NCI-H526 (cell line): ENCODE data around the gene PPP1R13L.

Experiments used
- DNase-seq, 2 experiments: peaks; one replicate each; lab custom pipeline; 2025; lab: John Stamatoyannopoulos, UW

PPP1R13L gene

DNA sequence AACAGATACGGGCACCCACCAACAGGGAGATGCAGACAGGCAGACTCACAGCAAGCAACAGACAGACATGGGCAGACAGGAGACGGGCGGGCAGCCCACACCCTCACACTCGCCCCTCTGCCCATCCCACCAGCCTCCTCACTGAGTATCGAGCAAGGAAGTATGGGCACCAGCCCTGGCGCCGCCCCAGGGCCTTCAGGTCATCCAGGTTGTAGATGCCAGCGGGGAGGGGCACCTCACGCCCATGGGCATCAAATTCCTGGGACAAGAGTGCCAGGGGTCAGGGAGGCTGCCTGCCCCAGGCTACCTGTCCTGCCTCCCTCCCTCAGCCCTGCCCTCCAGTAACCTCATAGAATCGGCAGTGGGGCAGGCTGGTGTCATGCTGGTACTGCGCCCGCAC, 40.2 kb downstream of the PPP1R13L start:
- no peak for DNase-seq

DNA sequence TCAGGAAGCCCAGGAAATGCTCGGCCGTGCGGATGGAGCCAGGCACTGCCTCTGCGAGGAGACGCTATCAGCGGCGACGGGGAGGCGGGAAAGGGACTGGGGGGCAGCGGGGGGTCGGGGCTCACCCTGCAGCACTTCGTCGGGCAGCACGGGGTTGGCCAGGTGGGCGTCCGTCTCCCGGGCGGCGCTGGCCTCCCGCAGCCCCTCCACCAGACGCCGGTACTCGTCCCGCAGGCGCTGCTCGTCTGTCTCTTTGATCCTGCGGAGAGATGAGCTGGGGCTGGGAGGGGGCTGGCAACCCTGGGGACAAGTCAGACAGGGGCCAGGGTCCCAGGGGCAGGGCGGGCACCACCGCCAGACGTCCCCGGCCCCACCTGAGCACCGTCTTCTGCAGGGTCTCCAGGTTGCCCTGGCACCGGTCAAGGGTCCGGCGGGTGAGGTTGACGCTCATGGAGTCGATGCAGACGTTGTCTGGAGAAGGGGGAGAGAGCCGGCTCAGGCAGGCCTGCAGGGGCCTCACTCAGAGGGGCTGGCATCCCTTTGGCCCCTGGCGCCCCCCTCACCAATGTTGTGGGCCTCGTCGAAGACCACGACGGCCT, 40.9 kb downstream of the PPP1R13L start:
- no peak for DNase-seq

DNA sequence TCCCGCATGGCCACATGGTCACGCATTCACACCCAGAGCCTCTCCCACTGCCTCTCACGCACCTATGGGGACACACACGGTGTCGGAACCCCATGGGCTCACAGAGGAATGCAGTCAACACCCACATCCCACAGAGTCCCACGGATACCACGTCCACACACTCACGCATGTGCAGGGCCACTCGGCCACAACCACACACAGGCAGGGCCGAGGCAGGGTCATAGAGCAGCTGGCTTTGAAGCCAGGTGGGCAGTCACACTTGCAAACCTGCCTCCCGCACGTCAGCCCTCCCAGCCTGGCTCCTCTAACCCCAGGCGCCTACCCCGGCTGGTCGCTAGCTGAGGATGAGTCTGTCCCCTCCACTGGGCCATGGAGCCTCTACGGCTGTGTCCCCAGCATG, 42.6 kb downstream of the PPP1R13L start:
- no peak for DNase-seq

DNA sequence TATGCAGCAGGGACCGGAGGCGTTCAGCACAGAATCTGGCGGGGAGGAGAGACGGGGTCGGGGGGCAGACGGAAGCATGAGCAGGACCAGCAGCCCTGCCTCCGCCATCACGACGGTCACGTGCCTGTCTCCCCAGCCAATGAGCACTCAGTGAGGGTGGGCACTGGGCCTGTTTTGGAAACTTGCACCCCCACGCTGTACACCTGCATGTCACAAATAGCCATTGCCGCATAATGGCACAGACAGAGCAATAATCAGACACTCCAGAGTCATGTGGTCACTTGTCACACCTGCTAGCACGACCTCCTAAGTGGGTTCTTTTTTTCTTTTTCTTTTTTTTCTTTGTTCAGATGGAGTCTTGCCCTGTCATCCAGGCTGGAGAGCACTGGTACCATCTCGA, 43.3 kb downstream of the PPP1R13L start:
- DNase-seq, result no peak

DNA sequence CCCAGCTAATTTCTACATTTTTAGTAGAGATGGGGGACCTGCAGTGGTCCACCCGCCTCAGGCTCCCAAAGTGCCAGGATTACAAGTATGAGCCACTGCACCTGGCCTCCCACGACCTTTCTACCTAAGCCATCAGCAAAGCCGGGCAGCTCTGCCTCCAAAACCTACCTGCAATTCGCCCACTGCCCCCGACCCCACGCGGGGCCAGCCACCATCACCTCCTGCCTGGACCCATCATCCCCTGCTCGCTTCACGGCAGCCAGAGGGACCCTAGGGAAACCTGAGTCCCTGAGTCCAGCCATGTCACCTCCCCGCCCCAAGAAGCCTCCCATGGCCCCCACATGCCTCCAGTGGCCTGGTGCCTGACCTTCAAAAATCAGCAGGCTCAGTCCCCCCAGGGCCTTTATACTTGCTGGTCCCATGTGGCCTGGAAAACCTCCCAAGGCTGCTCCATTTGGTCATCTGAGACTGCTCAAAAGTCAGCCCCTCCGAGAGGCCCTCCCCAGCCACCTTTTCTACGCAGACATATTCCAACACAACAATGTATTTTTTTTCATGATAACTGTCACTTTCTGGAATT, 46.6 kb downstream of the PPP1R13L start:
- no peak for DNase-seq

DNA sequence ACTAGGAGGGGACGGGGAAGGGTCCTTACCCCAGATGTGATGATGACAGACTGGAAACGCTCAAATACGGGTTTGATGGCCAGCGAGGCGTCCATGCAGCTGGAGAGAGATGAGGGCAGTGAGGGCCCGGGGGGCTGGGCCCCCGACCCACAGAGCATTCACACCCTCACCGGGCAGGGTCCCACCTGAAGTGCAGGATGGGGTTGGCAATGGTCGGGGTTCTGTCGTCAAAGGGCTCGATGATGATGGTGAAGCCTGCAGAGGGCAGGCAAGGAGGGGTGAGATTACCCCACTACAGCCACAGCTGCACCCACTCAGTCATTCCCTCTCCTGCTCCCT, 47.5 kb downstream of the PPP1R13L start:
- no peak for DNase-seq

DNA sequence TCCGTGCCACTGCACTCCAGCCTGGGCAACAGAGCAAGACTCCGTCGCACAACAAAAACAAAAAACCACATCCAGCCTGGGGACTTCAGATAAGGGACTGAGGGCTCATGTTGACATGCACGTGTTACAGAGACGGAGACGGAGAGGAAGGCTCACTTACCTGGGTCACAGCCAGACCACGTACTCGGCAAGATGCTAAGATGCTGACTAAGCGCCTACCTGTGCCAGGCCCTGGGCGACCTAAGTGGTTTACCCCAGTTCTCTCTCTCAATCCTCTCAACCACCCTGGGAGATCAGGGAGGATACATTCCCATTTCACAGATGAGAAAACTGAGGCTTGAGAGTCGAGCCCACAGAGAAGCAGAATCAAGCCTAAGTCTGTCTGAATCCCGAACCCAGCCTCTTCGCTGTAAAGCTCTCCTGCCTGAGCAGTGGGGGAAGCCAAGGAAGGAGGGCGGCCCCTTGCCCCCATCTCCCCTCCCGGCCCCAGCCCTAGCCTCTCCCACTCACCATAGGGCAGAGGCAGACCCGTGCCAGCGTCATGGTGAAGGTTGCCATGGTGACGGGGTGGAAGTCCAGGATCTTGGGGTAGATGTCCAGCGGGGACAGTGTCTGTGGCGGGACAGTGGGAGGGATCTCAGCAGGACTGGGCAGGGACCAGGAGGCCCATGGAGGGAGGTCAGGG, 48.0 kb downstream of the PPP1R13L start:
- no peak for DNase-seq

DNA sequence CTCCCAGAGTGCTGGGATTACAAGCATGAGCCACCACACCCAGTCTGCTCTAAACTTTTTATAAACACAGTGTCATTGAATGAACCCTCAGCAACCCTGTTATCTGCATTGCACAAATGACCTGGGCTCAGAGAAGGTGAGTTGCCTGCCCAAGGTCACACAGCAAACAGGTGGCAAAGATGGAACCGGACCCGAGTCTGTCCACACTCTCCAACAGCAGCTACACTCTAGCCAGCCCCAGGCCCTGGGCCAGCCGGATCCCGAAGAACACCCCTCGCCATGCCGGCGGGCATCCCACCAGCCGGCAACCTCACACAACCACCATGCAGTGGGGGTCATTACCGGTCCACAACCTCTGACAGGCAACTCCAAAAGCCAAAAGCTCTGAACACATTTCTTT, 49.0 kb downstream of the PPP1R13L start:
- no peak for DNase-seq

DNA sequence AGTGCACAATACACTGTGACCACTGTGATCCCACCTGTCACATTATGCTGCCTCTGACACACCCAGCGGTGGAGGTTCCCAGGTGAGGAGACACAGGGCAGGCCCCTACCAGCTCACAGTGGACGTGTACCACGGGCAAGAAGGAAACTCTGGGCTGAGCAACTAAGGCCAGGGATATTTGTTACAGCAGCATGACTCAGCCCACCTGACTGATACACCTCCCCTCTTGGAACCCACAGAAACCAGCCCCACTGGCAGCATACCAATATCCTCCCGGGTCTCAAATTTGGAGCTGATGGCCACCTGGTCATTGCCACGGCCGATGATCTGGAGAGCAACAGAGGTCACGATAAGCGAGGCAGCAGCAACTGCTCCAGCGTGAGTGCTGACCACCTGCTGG, 49.5 kb downstream of the PPP1R13L start:
- DNase-seq, result no peak

DNA sequence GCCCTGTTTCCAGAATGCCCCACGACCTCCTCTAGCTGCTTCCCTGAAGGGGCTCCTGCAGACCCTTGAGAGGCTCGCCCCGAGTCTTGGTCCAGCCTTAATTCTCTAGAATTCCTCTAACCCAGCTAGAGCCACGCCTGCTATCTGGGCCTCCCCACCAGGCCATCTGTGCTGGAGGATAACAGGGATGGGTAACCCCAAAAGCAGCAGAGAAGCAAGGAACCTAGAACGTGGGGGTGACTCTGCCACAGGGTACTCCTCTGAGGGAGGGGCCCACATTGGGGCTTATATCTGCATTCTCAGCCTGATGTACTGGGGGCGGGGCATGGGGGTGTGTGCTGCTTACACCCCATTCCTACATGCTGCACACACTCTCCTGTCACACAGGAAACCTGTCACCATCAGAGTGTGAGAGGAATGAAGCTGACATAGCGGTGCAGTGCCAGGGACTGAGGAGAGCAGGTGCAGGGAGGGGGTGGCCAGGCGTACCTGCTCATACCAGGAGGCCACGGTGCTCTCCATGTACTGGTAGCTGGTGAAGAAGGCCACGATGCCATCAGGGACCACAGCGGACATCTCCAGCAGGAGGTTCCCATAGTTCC, 50.5 kb downstream of the PPP1R13L start:
- DNase-seq, result no peak

DNA sequence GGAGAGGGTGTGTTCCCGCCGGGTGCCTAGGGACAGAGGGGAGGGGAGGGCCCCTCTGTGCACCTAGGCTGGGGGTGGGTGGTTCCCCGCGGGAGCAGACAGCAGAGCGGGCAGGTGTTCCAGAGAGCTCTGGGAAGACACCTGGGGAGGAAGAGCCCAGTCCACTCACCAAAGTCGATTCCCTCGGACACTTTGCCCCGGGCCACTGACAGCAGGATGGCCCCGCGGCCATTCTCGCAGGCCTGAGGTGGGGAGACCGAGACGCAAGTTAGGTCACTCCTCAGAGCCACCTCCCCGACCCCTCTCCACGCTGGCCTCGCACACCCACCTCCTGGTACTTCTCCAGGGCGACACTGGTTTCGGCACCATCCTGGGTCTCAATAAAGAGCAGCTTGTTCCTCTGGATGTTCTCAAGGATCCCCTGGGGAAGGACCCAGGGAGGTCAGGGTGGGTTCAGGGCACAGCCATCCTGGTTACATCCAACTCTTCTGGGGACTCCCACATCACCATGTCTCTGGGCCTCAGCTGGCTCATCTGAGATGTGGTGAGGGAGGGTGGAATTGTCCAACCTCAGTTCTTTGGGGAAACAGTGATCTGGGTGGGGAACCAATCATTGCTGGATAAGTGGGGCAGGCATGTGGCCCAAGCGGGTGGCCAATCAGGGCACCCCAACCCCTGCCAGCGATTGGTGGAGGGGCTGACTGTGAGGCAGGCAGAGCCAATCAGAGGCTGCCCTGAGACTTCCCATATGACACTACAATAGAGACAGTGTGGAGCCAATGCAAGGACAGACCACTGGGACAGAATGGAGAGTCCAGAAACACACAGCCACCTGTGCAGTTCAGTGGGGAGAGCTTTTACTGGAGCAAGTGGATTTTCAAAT, 51.7 kb downstream of the PPP1R13L start:
- no peak for DNase-seq

DNA sequence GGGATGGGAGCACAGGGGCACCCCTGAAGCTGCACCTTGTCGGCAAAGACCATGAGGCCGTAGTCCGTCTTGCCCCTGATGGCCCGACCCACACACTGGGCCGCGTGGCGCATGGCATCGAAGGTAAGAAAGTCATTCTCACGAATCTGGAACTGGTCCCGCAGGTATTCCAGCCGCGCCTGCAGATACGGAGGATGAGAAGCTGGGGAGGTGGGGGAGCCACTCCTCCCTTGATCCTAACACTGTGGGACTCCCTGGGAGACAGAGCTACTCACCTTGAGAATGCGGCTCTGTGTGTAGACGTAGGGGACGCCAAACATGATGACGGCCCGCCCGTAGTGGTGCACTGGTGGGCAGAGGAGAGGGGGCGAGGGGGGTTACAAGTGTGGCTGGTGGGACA, 52.4 kb downstream of the PPP1R13L start:
- DNase-seq, result no peak

DNA sequence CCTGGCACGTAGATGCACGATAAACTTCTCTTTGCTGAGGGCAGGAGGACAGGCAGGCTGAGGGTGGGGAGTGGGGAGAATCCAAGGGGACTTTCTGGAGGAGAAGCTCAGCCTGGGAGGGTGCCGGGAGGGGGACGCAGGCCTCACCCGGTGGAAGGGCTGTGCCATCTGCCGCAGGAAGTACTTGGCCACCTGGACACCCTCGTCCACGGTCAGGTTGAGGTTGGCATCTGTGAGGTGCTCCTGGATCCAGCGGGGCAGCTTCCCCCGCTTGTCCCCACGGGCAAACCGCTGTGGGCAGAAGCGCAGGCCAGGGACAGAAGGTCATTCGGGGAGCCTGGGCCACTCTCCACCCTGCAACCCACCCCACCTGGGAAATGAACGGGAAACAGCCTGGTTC, 52.8 kb downstream of the PPP1R13L start:
- no peak for DNase-seq

DNA sequence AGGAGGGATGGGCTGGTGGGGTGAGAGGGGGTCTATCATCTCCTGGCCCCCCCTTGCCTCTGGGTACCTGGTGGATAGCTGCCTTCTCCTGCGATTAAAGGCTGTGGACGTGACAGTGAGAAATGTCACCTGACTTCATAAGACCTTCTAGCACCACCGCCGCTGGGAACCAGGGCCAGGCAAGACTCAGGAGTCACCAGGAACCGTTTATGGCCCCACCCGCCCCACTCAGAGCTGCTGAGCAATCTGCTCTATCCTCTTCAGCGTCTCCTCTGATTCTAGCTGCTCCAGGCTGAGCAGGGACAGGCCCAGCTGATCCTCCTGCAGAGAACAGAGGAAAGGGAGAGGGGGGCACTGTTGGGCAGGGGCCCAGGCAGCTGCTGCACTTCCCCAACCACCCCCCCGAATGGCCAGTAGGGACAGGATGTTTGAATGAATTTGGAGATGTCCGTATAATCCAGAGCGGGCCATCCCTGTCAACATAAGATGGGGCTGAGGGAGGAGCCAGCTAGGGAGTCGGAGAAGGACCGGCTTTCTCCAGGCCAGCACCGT, 53.4 kb downstream of the PPP1R13L start:
- DNase-seq, result no peak

DNA sequence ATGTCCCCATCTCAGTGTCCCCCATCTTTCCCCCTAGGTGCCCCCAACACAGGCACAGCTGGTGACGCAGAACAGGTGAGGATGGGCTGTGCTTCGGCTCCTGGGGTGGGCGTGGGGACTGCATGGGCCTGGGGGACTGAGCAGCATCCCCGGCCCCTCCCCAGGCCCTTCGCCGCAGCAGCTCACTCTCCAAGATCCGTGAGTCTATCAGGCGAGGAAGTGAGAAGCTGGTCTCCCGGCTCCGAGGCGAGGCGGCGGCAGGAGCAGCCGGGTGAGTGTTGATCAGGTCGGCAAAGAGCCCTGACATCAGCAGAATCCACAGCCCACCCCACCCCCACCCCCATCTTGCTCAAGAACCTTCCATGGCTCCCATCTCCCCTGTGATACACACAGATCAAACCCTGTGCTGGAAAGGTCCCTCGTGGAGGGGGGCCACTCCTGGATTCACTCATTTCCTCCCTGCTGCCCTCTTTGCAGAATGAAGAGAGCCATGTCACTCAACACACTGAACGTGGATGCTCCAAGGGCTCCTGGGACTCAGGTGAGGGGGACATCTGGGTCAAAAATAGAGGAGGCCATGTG, 54.3 kb downstream of the PPP1R13L start:
- no peak for DNase-seq

DNA sequence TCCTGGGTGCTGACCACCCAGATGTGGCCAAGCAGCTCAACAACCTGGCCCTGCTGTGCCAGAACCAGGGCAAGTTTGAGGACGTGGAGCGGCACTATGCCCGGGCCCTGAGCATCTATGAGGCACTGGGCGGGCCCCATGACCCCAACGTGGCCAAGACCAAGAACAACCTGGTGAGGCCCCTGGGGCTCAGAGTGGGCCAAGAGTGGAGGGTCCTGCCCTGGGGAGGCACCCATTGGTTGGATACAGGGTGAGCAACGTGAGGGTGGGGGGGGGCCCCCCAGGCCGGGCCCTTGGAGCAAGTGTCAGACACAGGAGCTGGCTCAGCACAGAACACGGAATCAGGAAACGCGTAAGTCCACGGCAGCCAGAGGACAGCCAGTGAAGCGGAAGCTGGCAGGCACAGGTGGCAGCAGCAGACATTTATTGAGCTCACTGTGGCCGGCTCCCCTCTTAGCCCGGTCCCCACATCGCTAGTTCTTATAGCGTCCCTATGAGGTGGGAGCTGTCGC, 55.4 kb downstream of the PPP1R13L start:
- DNase-seq, result no peak

DNA sequence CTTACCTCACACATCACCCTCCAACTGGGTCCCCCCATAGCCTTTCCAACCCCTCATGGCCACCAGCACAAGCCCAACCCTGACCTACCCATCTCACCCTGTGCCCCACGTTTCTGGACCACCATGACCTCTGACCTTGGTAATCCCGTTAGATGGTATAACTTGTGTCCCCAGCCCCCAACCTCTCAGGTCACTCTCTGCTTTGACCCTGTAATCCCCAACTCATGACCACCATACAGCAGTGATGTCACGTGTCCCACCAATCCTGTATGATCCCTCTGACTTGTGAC, 55.8 kb downstream of the PPP1R13L start:
- DNase-seq, result no peak

DNA sequence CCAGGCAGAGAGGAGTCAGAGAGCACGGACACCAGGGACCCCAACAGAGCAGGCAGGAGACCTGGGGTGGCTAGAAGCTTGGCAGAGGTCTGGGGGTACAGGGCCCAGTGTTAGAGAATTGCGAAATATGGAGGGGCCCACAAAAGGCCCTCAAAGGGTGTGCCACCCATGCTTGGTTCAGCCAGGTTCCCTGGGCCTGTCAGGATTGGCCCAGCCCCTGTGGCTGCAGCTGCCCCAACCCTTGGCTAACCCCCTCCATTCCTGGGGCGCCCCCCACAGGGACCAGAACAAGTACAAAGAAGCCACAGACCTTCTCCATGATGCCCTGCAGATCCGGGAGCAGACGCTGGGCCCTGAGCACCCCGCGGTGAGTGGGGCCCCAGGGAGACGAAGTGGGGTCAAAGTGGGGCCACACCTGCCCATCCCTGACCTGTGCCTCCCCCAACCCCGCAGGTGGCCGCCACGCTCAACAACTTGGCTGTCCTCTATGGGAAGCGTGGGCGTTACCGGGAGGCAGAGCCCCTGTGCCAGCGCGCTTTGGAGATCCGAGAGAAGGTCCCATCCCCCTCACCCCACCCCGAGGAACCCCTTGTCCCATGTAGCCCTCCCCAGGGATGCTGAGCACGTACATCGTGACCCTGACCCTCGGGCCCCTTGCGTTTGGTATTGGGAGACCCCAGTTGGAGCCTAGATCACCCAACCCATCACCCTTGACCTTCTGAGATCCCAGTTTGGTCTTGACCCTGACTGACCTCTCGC, 56.3 kb downstream of the PPP1R13L start:
- DNase-seq, result no peak

DNA sequence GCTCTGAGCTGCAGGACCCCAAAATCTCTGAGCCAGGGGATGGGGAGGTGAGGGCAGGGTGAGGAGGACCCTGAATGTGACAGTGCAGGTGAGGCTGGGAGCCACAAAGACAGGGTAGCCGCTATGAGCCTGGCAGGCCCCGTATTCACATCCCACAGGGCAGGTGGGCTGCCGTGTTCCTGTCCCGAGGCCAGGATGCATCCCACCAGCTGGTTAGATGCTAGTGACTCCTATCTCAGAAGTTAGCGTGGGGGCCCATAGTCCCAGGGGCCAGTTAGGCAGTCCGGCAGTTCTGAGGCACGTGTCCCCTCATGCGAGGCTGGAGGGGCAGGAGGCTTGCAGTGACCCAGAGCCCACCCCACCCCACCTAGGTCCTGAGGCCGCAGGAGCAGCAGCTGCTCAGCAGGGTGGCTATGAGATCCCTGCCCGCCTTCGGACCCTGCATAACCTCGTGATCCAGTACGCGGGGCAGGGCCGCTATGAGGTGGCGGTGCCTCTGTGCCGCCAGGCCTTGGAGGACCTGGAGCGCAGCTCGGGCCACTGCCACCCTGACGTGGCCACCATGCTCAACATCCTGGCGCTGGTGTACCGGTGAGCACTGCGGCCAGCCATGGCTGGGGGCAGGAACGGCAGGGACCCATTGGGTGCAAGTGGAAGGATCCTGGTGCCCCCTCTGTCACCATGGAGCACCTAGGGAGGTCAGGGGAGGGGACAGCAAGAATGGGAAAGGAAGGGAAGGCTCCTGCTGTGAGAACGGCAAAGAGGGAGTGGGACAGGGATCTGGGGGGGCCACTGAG, 57.1 kb downstream of the PPP1R13L start:
- no peak for DNase-seq

DNA sequence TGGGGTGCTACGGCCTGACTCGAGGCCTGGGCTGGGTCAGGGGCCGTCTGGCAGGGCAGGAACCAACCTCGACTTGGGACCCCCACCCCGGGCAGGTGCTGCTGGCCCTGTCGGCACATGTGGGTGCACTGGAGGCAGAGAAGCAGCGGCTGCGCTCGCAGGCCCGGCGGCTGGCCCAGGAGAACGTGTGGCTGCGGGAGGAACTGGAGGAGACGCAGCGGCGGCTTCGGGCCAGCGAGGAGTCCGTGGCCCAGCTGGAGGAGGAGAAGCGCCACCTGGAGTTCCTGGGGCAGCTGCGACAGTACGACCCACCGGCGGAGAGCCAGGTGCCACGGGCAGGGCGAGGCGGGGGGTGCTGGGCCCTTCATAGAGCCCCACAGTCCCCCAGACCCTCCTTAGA, 58.4 kb downstream of the PPP1R13L start:
- DNase-seq, result peak in 1 of 2 experiments; percentile 69
